H9 (cell line): Measurements from ENCODE around the gene ZFAND3. TPM values are rescaled to one million over a fixed set of nuclear protein-coding genes. Genes with fewer than 3 reads are reported as not detected.

Experiments used
- DNase-seq: peaks from one replicate; pipeline ENCODE4 v3.0.0-alpha.2; 2017
- H2AFZ ChIP-seq: one replicate; pipeline ENCODE4 v1.6.1; 2013; ENCODE audit warnings: mild to moderate bottlenecking, low read length, control low read depth, moderate library complexity
- H2AK5ac ChIP-seq: 2 replicates; pipeline ENCODE4 v1.6.1; 2013; ENCODE audit warnings: low read length, control low read depth, mixed read lengths; ENCODE audit not compliant: insufficient read length
- H2BK120ac ChIP-seq: one replicate; pipeline ENCODE4 v1.6.1; 2013; ENCODE audit warnings: low read depth, mild to moderate bottlenecking, low read length, control low read depth, inconsistent platforms; ENCODE audit not compliant: poor library complexity, severe bottlenecking
- H2BK12ac ChIP-seq: 2 replicates; pipeline ENCODE4 v1.6.1; 2013; ENCODE audit warnings: low read length, control low read depth, mixed read lengths, low read depth; ENCODE audit not compliant: insufficient read length
- H2BK15ac ChIP-seq: 2 replicates; pipeline ENCODE4 v1.6.1; 2013; ENCODE audit warnings: low read depth, low read length, control low read depth
- H2BK20ac ChIP-seq: one replicate; pipeline ENCODE4 v1.6.1; 2013; ENCODE audit warnings: low read depth, mild to moderate bottlenecking, low read length, control low read depth, inconsistent platforms; ENCODE audit not compliant: poor library complexity, severe bottlenecking
- H2BK5ac ChIP-seq: 2 replicates; pipeline ENCODE4 v1.6.1; 2013; ENCODE audit warnings: low read length, control low read depth, mixed read lengths; ENCODE audit not compliant: insufficient read length
- H3K14ac ChIP-seq: 2 replicates; pipeline ENCODE4 v1.6.1; 2013; ENCODE audit warnings: low read length, control low read depth; ENCODE audit not compliant: insufficient read depth
- H3K18ac ChIP-seq: 2 replicates; pipeline ENCODE4 v1.6.1; 2013; ENCODE audit warnings: low read depth, mild to moderate bottlenecking, mixed read lengths, low read length, control low read depth; ENCODE audit not compliant: insufficient read length
- H3K23ac ChIP-seq: 2 replicates; pipeline ENCODE4 v1.6.1; 2013; ENCODE audit warnings: low read length, control low read depth, mixed read lengths, low read depth; ENCODE audit not compliant: insufficient read length
- H3K23me2 ChIP-seq: 2 replicates; pipeline ENCODE4 v1.6.1; 2013; ENCODE audit warnings: low read depth, mild to moderate bottlenecking, mixed read lengths, low read length, control low read depth; ENCODE audit not compliant: insufficient read length, poor library complexity, severe bottlenecking
- H3K27ac ChIP-seq: 2 replicates; pipeline ENCODE4 v1.5.1; 2013; ENCODE audit warnings: low read length, control low read depth, mixed read lengths, low read depth; ENCODE audit not compliant: insufficient read length
- H3K27me3 ChIP-seq: 2 replicates; pipeline ENCODE4 v1.6.1; 2013; ENCODE audit warnings: low read length, control low read depth, inconsistent platforms; ENCODE audit not compliant: insufficient read depth
- H3K4ac ChIP-seq: 2 replicates; pipeline ENCODE4 v1.6.1; 2013; ENCODE audit warnings: low read depth, mild to moderate bottlenecking, control low read depth, inconsistent platforms, low read length, moderate library complexity
- H3K4me1 ChIP-seq: 2 replicates; pipeline ENCODE4 v1.6.1; 2013; ENCODE audit warnings: low read length, control low read depth, inconsistent platforms; ENCODE audit not compliant: insufficient read depth
- H3K4me2 ChIP-seq: 2 replicates; pipeline ENCODE4 v1.6.1; 2013; ENCODE audit warnings: low read length, control low read depth, mixed read lengths; ENCODE audit not compliant: insufficient read length, insufficient read depth
- H3K56ac ChIP-seq: 2 replicates; pipeline ENCODE4 v1.6.1; 2013; ENCODE audit warnings: low read depth, mild to moderate bottlenecking, mixed read lengths, low read length, control low read depth; ENCODE audit not compliant: insufficient read length
- H3K79me1 ChIP-seq: 2 replicates; pipeline ENCODE4 v1.6.1; 2013; ENCODE audit warnings: low read depth, mild to moderate bottlenecking, moderate library complexity, low read length, control low read depth, inconsistent platforms; ENCODE audit not compliant: insufficient read depth, poor library complexity, severe bottlenecking
- H3K79me2 ChIP-seq: 2 replicates; pipeline ENCODE4 v1.6.1; 2013; ENCODE audit warnings: low read length, control low read depth, inconsistent platforms; ENCODE audit not compliant: insufficient read depth
- H3K9ac ChIP-seq: 2 replicates; pipeline ENCODE4 v1.6.1; 2013; ENCODE audit warnings: low read length, control low read depth, mixed read lengths; ENCODE audit not compliant: insufficient read length; ENCODE audit errors: extremely low read depth
- H3K9me3 ChIP-seq: one replicate; pipeline ENCODE4 v1.6.1; 2013; ENCODE audit warnings: low read depth, low read length, inconsistent platforms; ENCODE audit not compliant: control insufficient read depth
- H3T11ph ChIP-seq: one replicate; pipeline ENCODE4 v1.6.1; 2013; ENCODE audit warnings: mild to moderate bottlenecking, low read length, control low read depth, inconsistent platforms
- H4K20me1 ChIP-seq: one replicate; pipeline ENCODE4 v1.6.1; 2013; ENCODE audit not compliant: control insufficient read depth, insufficient read length, insufficient read depth
- H4K5ac ChIP-seq: 2 replicates; pipeline ENCODE4 v1.6.1; 2013; ENCODE audit warnings: low read depth, mild to moderate bottlenecking, mixed read lengths, low read length, control low read depth; ENCODE audit not compliant: insufficient read length
- H4K8ac ChIP-seq: replicated peaks from 2 replicates; pipeline ENCODE4 v1.6.1; 2013; ENCODE audit warnings: low read length, control low read depth, mixed read lengths, low read depth; ENCODE audit not compliant: insufficient read length
- H4K91ac ChIP-seq: 2 replicates; pipeline ENCODE4 v1.6.1; 2013; ENCODE audit warnings: low read depth, mild to moderate bottlenecking, moderate library complexity, mixed read lengths, low read length, control low read depth; ENCODE audit not compliant: insufficient read length
- H3K27ac Mint-ChIP-seq, 3 experiments: 2 replicates in 2 of 3; 3 replicates in 1 of 3; pipeline ENCODE4 v1.8.0; 2020 to 2021; ENCODE audit warnings: mixed read lengths in 3 of 3, mild to moderate bottlenecking in 1 of 3, moderate library complexity in 1 of 3
- H3K27me3 Mint-ChIP-seq: 2 replicates; pipeline ENCODE4 v1.8.0; 2021; ENCODE audit warnings: low read depth, mild to moderate bottlenecking, moderate library complexity, mixed read lengths
- H3K36me3 Mint-ChIP-seq, 3 experiments: 2 replicates in 2 of 3; 3 replicates in 1 of 3; pipeline ENCODE4 v1.8.0; 2020 to 2021; ENCODE audit warnings: low read depth in 3 of 3, mixed read lengths in 3 of 3; ENCODE audit not compliant: insufficient read depth in 1 of 3
- H3K4me1 Mint-ChIP-seq, 2 experiments: 2 replicates each; pipeline ENCODE4 v1.8.0; 2020; ENCODE audit warnings: mixed read lengths in 2 of 2
- H3K4me3 Mint-ChIP-seq, 2 experiments: 2 replicates in 1 of 2; 3 replicates in 1 of 2; pipeline ENCODE4 v1.8.0; 2020 to 2021; ENCODE audit warnings: mild to moderate bottlenecking in 2 of 2, mixed read lengths in 2 of 2, moderate library complexity in 1 of 2
- H3K9me3 Mint-ChIP-seq, 2 experiments: 2 replicates in 1 of 2; 3 replicates in 1 of 2; pipeline ENCODE4 v1.8.0; 2020; ENCODE audit warnings: mild to moderate bottlenecking in 2 of 2, mixed read lengths in 2 of 2, moderate library complexity in 1 of 2
- CTCF ChIP-seq: fragments of 200-600 bp; sonication (generic); conservative IDR thresholded peaks from 3 replicates; pipeline ENCODE4 v1.8.0; 2021; ENCODE audit warnings: antibody characterized with exemption, mild to moderate bottlenecking
- WGBS: extraction: QIAGEN DNeasy Blood & Tissue Kit; methylation state at CpG from one replicate; pipeline ENCODE4 v1.1.7; 2013; ENCODE audit warnings: missing lambda C conversion rate, low lambda C conversion rate, mixed read lengths; ENCODE audit not compliant: insufficient read length; ENCODE audit errors: extremely low coverage; 5-methylcytosine and 5-hydroxymethylcytosine counted together
- total RNA-seq: library from RNA; stranded (reverse); gene quantifications from 2 replicates; pipeline ENCODE4 v1.2.1, GENCODE V29; 2021

ZFAND3 gene
- total RNA-seq, 1 experiment from 2014 or later = 57.7 TPM

- no peak for DNase-seq
- no peak overlapping the region for H2BK5ac ChIP-seq
- H3T11ph ChIP-seq = no peak overlapping the region
- peaks cover 3% of the 10 kb centered on the region for H4K20me1 ChIP-seq
- Mint-ChIP-seq H3K9me3 (no peaks in the 10 kb centered on the region), H3K4me3 (no peak overlapping the region), H3K27ac (peak overlapping the region in 1 of 3 experiments; percentile 19; a peak in 1 of 7 replicates), H3K4me1 (peaks cover 16 to 18% of the 10 kb centered on the region in 2 experiments), H3K36me3 (no peaks in the 10 kb centered on the region), H3K27me3 (no peaks in the 10 kb centered on the region)
- H3K23ac ChIP-seq = no peak overlapping the region
- H3K4ac ChIP-seq = no peak overlapping the region
- H4K91ac ChIP-seq = no peak overlapping the region
- H4K8ac ChIP-seq = no peak overlapping the region
- H3K18ac ChIP-seq = no peak overlapping the region
- H3K79me2 ChIP-seq = no peaks in the 10 kb centered on the region; the same call in 1 of the 2 replicates
- H3K9ac ChIP-seq = no peak overlapping the region
- no peak overlapping the region for H2BK12ac ChIP-seq
- no peak overlapping the region for H2BK20ac ChIP-seq
- H4K5ac ChIP-seq = no peak overlapping the region
- no peak overlapping the region for H3K56ac ChIP-seq
- H3K4me1 ChIP-seq = no peaks in the 10 kb centered on the region; the same call in 1 of the 2 replicates
- no peak overlapping the region for H3K14ac ChIP-seq
- H3K27me3 ChIP-seq = no peaks in the 10 kb centered on the region
- no peak overlapping the region for H2AK5ac ChIP-seq
- H2BK120ac ChIP-seq = no peak overlapping the region
- H3K27ac ChIP-seq = no peak overlapping the region
- H3K79me1 ChIP-seq = peaks cover 3% of the 10 kb centered on the region
- TF ChIP-seq CTCF = no peak
- H2AFZ ChIP-seq = no peak overlapping the region
- H3K4me2 ChIP-seq = no peak overlapping the region
- H2BK15ac ChIP-seq = no peak overlapping the region
- WGBS = no CpG with 5 or more reads among the region's 3 CpGs
- no peaks in the 10 kb centered on the region for H3K23me2 ChIP-seq
- H3K9me3 ChIP-seq = no peaks in the 10 kb centered on the region
Observed at GRCh38 chr6:37988696-37989095, 169.2 kb downstream of the ZFAND3 start.
